ENCODE data around the gene PPFIA3.

- no peak for TF ChIP-seq CTCF (IDR thresholded peaks at IDR 0.05 in 2 of 3, conservative IDR thresholded peaks at IDR 0.05 in 1 of 3; ENCODE audit: borderline replicate concordance in 1 of 3, insufficient read depth in 1 of 3, low read depth in 2 of 3, low read length in 2 of 3)
- TF ChIP-seq EZH2 (IDR thresholded peaks at IDR 0.05), result no peak
- TF ChIP-seq ZNF274 (IDR thresholded peaks at IDR 0.05; ENCODE audit: low read depth, low read length), result no peak
- TF ChIP-seq POLR2AphosphoS5 (IDR thresholded peaks at IDR 0.05; ENCODE audit: low read depth, low read length), result no peak
- TF ChIP-seq REST (IDR thresholded peaks at IDR 0.05; ENCODE audit: low read depth), result no peak
- TF ChIP-seq ZFX (IDR thresholded peaks at IDR 0.05), result no peak
Observed at GRCh38 chr19:49135686-49136085, 16.3 kb downstream of the PPFIA3 start.
